ENCODE data around the gene BBS7.
A peak's percentile ranks its signal among the peaks of the same experiment; 100 is the strongest.

BBS7 gene

GRCh38 chr4:121801715-121802075 is 68.6 kb downstream of the BBS7 start:
- H3K4me3 ChIP-seq (ENCODE audit: low read depth, low read length): peak overlapping the region; percentile 85
- no peak for TF ChIP-seq CTCF (IDR thresholded peaks at IDR 0.05; ENCODE audit: low read depth, low read length)

GRCh38 chr4:121800961-121801714 is 69.1 kb downstream of the BBS7 start, which contains the start of gene EXOSC9:
Gene EXOSC9, plus strand, starts transcription at chr4:121801323. Its CDS starts 102 bp downstream, at chr4:121801425.
- TF ChIP-seq CTCF (IDR thresholded peaks at IDR 0.05; ENCODE audit: low read depth, low read length): no peak
- H3K4me3 ChIP-seq (ENCODE audit: low read depth, low read length): peak within 1 kb of the TSS; percentile 85

GRCh38 chr4:121800638-121800960 is 69.7 kb downstream of the BBS7 start:
- H3K4me3 ChIP-seq (ENCODE audit: low read depth, low read length): peak overlapping the region; percentile 85
- TF ChIP-seq CTCF (IDR thresholded peaks at IDR 0.05; ENCODE audit: low read depth, low read length): no peak

GRCh38 chr4:121799867-121800501 is 70.3 kb downstream of the BBS7 start:
- no peak overlapping the region for H3K4me3 ChIP-seq (ENCODE audit: low read depth, low read length)
- TF ChIP-seq CTCF (IDR thresholded peaks at IDR 0.05; ENCODE audit: low read depth, low read length): no peak

- no peak overlapping the region for H3K4me3 ChIP-seq (ENCODE audit: low read depth, low read length)
- TF ChIP-seq CTCF (IDR thresholded peaks at IDR 0.05; ENCODE audit: low read depth, low read length): no peak
Measured at GRCh38 chr4:121799208-121799823, 71.0 kb downstream of the BBS7 start.

- no peak overlapping the region for H3K4me3 ChIP-seq (ENCODE audit: low read depth, low read length)
- no peak for TF ChIP-seq CTCF (IDR thresholded peaks at IDR 0.05; ENCODE audit: low read depth, low read length)
Measured at GRCh38 chr4:121796283-121796682, 74.0 kb downstream of the BBS7 start.

Measured in WI38 (cell line).